Esophagus muscularis mucosa (tissue), 3 donors: Measurements from ENCODE around the gene RCBTB1.

Experiments used
- CTCF ChIP-seq, 3 experiments: fragments of 200-600 bp in 2 of 3; fragments of 450-650 bp in 1 of 3; sonication (generic) in 2 of 3; IDR thresholded peaks; one replicate each; pipeline ENCODE4 v1.5.1; 2017 to 2019; ENCODE audit warnings: antibody characterized with exemption in 3 of 3, mild to moderate bottlenecking in 2 of 3, moderate library complexity in 1 of 3
- POLR2A ChIP-seq: fragments of 450-650 bp; IDR thresholded peaks from one replicate; pipeline ENCODE4 v1.6.1; 2017; ENCODE audit warnings: antibody characterized with exemption, moderate library complexity, mild to moderate bottlenecking, low read depth
- POLR2AphosphoS5 ChIP-seq, 2 donors: sonication (generic); formaldehyde crosslinking; IDR thresholded peaks; one replicate each; pipeline ENCODE4 v1.6.1; 2017; ENCODE audit warnings: antibody characterized with exemption in 2 of 2

DNA sequence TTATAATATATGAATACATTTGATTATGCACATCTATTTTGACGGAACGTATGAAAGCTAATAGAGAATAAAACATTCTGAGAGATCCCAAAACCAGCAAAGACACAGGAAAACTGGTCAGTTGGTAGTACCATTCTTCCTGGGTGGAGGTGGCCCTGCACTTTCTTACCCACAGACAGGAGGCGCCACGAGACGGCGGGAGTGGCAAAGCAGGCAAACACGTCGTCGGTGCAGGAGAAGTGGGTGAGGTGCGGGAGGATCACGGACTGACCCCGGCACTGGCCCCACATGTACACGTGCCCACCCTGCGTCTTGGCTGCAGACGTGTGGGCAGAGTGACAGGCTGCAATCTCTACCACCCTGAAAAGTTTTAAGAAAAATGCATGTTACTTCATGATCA, 36.1 kb downstream of the RCBTB1 start:
- TF ChIP-seq POLR2A (no peak), CTCF (IDR thresholded peaks at IDR 0.05) (peak in 2 of 3 experiments; percentile 11 to 30), POLR2AphosphoS5 (IDR thresholded peaks at IDR 0.05) (no peak)
